ENCODE data around the gene SMIM28.

Gene SMIM28

DNA sequence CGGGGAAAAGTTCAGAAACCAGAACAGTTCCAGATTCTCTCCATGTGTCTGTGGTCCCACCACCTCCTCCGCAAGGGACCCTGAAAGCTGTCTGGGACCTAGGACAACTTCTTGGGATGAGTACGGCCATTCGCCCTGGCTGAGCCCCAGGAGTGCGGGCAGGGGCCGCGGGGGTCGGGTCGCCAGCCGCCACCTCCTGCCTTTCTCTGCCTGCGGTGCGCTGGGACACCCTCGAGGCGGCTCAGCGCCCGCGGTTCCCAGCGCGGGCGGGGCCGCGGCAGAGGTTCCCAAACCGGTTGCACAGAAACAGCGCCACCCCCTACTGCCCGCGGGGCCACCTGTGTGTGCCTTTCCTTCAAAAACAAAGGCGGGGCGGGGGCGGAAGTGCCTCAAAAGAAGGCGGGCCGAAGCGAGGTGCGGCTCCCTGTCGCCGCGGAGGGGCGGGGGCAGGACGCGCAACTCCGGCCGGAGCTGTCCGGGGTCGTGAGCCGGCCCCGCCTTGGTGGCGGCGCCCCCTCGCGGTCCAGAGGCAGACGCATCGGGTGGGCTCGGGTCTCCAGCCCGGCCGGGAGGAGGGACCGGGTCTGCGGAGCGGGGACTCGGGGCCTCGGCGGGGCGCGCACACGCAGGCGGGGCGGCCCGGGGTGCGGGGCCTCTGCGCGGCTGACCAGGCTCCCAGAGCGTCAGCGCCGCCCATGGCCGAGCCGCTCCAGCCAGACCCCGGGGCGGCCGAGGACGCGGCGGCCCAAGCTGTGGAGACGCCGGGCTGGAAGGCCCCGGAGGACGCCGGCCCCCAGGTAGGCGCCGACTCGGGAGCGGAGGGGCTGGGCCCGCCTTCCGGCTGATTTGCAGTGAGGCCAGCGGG, 26.3 kb downstream of the SMIM28 start, which contains the start of gene HEBP2:
TSS of gene HEBP2 (plus strand) at position 423 of the 865 bp plus-strand sequence. CDS start at position 696, 273 bp downstream.
- H3K4me3 ChIP-seq (replicated peaks; ENCODE audit: low read depth, low read length), result peak within 1 kb of the TSS; percentile 75
- DNase-seq (ENCODE audit: extremely low read depth, low read depth), result peak; percentile 51
- TF ChIP-seq, protein P1, sequence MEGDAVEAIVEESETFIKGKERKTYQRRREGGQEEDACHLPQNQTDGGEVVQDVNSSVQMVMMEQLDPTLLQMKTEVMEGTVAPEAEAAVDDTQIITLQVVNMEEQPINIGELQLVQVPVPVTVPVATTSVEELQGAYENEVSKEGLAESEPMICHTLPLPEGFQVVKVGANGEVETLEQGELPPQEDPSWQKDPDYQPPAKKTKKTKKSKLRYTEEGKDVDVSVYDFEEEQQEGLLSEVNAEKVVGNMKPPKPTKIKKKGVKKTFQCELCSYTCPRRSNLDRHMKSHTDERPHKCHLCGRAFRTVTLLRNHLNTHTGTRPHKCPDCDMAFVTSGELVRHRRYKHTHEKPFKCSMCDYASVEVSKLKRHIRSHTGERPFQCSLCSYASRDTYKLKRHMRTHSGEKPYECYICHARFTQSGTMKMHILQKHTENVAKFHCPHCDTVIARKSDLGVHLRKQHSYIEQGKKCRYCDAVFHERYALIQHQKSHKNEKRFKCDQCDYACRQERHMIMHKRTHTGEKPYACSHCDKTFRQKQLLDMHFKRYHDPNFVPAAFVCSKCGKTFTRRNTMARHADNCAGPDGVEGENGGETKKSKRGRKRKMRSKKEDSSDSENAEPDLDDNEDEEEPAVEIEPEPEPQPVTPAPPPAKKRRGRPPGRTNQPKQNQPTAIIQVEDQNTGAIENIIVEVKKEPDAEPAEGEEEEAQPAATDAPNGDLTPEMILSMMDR (IDR thresholded peaks at IDR 0.05; ENCODE audit: low read depth, low read length, missing control alignments), result peak; percentile 52

DNA sequence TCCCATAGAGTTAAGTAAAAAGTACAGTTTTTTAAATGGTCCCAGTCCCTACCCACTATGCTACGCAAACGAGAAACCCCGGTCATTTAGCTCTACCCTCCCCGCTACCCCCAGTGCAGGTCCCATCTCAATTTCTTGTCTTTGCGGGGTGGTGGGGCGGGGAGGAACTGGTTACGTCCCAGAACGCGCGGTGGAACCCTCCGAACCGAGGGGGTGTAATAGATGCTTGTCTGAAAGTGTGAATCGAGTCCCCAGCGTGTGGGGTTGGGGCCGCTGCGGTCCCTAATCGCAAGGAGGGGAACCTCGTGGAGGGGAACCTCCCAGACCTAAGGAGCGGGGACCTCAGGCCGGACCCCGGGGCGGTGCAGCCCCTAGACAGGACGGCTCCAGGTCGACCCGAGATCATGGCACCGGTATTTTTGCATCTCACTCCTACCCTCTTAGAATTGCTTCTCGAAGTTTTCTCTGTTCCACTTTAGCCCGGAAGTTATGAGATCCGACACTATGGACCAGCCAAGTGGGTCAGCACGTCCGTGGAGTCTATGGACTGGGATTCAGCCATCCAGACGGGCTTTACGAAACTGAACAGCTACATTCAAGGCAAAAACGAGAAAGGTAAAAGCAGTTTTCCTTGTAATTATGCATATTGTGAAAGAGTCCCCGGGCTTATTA, 27.1 kb downstream of the SMIM28 start:
- DNase-seq (ENCODE audit: extremely low read depth, low read depth), result no peak
- peak overlapping the region; percentile 75 for H3K4me3 ChIP-seq (replicated peaks; ENCODE audit: low read depth, low read length)
- TF ChIP-seq, protein P1 (IDR thresholded peaks at IDR 0.05; ENCODE audit: low read depth, low read length, missing control alignments), result no peak

DNA sequence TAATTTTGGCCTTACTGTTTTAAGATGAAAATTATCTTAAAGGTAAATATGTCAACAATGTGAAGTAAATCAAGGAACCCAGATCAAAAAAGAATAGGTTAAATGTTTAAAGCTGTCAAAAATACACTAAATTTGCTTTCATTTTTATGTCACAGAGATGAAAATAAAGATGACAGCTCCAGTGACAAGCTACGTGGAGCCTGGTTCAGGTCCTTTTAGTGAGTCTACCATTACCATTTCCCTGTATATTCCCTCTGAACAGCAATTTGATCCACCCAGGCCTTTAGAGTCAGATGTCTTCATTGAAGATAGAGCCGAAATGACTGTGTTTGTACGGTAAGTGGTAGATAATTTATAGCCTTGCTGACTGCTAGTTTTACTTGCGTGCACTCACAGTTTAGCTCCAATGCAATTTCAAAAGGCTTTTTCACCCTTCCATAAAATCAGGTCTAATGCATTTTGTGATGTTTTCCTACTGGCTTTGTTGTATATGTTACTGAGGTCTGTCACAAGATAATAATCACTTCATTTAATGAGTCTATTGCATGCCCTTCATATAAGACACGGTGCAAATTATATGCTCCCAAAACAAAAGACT, 28.2 kb downstream of the SMIM28 start:
- no peak for DNase-seq (ENCODE audit: extremely low read depth, low read depth)
- TF ChIP-seq, protein P1 (IDR thresholded peaks at IDR 0.05; ENCODE audit: low read depth, low read length, missing control alignments), result no peak
- H3K4me3 ChIP-seq (replicated peaks; ENCODE audit: low read depth, low read length), result no peak overlapping the region

DNA sequence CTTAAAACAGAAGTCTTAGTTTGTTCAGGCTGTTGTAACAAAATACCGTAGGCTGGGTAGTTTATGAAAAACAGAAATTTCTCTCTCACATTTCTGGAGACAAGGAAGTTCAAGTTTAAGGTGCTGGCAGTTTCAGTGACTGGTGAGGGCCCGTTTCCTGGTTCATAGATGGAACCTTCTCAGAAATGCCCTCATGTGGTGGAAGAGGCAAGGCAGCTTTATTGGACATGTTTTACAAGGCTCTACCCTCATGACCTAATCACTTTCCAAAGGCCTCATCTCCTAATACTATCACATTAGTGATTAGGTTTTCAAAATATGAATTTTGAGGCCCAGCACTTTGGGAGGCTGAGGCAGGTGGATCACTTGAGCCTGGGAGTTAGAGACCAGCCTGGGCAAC, 28.7 kb downstream of the SMIM28 start:
- no peak for DNase-seq (ENCODE audit: extremely low read depth, low read depth)
- TF ChIP-seq, protein P1 (IDR thresholded peaks at IDR 0.05; ENCODE audit: low read depth, low read length, missing control alignments), result no peak
- H3K4me3 ChIP-seq (replicated peaks; ENCODE audit: low read depth, low read length), result no peak overlapping the region

DNA sequence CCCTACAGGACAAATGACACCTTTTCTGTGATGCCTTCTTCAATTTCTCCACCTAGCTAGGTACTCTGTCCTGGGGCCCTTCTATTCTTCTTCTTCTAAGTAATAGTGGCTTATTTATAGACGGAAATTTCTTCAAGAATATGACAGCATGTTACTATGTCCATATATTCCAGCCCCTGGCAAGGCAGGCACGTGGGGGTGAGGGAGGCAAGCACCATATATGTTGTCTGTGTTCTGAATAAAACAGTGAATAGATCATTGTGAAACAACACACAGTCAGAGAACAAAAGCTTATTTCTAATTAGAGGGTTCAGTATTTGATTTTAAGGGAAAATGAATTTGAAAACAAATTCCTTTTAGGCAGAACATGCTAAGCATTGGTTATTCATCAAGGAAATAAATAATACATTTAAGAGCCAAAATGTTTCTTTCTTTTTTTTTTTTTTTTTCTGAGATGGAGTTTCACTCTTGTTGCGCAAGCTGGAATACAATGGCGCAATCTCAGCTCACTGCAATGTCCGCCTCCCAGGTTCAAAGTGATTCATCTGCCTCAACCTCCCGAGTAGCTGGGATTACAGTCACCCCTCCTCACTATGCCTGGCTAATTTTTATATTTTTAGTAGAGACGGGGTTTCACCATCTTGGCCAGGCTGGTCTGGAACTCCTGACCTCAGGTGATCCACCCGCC, 32.5 kb downstream of the SMIM28 start:
- TF ChIP-seq, protein P1 (IDR thresholded peaks at IDR 0.05; ENCODE audit: low read depth, low read length, missing control alignments), result no peak
- no peak for DNase-seq (ENCODE audit: extremely low read depth, low read depth)
- no peak overlapping the region for H3K4me3 ChIP-seq (replicated peaks; ENCODE audit: low read depth, low read length)
